HG02870 (cell line): ENCODE measurements around the gene ITGA2.

ENCODE experiments used
- ATAC-seq: cut with Tn5 transposase; IDR thresholded peaks from one replicate; pipeline ENCODE4 v1.9.1; 2021; ENCODE audit warnings: mild to moderate bottlenecking, moderate library complexity; ENCODE audit not compliant: unreplicated experiment

The ITGA2 gene

DNA sequence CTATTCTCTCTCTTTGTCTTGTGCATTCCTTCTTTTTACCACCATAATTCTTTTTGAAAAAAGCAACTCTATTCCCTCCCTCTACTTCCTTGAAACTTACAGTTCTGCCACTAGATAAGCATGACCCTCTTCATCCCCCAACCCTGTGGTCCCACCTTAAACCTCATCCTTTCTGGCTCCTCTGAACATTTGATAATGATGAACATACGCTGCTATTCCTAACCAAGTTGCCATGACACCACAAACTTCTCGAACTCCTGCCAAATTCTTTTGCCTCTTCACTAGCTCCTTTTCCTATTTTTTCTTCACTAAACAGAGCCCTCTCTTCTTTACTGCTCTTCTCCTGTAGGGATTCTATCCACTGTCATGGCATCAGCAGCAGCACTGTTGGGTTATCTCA, 63.3 kb downstream of the ITGA2 start:
- no peak for ATAC-seq

DNA sequence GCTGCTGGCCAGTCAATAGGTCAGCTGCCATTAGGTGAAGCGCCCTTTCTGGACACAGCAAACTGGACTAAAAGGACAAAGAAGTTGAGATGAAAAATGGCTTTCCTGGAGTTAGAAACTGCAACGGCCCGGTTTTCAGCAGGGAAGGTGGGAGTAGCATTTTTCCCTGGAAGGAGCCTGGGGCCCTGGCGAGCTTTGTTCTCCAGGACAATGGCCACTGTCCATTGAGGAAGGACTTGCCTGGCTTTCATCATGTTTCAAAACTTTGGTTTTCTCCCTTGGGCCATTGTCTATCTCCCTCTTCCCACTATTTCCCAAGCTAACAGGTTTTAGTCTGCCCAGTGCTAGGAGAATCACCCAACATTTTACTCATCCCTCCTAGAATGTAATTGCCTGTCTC, 64.2 kb downstream of the ITGA2 start:
- no peak for ATAC-seq

DNA sequence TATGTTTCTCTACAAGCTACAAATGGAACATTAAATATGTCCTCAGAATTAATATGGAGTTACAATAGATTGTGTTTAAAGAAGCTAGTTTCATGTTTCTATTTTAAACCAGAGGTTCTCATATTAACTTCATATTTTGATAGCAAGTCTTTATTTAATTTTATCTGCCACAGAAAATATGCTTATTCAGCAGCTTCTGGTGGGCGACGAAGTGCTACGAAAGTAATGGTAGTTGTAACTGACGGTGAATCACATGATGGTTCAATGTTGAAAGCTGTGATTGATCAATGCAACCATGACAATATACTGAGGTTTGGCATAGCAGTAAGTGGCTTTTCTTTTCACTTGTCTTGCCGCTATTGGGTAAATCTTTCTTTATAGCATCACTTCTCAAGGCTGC, 66.2 kb downstream of the ITGA2 start:
- ATAC-seq: no peak

DNA sequence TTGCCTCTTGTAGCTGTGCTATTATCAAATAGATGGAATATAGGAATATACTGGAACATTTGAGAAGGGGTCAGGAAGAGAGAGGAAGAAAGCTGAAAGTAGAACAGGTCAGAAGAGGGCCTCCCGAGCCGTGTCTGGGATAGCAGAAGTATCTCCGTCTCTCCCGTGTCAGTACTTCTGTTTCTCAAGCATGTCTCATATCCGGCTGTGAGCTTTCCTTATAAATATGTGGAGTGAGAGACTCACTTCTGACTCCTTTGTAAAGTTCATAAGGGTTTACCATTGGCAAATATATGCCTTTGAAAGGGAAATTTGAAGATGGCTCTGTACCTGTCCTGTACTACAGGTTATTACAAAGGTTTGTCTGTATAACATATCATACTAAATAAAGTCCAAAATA, 70.1 kb downstream of the ITGA2 start:
- ATAC-seq: no peak

DNA sequence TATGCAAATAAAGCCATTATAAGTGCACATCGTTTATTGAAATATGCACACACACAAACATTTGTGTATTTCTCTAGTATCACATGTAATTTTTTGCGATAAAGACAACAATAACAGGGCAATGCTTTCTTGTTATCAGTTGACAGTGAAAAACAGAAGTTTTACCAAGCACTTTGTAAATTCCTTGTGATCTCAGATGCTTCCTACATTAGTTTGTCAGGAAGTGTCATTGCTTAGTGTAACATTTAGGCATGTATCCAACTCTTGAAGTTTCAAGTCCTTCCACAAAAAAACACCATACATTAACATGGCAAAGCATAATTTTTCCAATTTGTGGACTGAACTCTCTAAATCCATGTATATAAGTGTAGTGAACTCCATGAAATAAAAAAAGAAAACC, 74.0 kb downstream of the ITGA2 start:
- ATAC-seq: no peak

DNA sequence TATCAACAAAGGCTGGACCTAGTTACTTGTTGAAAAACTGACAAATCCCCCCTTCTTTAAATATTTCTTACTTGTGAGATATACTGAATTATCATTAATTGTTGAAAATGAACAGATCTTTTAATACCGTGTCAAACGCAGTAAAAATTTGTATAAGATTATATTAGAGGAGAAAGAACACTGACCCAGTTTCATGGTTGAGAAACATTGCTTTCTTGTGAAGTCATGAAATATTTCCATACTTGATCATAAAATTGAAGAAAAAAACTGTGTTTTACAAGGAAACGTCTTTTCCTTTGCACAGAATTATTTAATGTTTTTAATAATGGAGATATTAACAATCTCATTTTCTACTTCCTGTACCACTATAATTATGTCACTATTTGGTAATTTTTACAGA, 74.6 kb downstream of the ITGA2 start:
- no peak for ATAC-seq

DNA sequence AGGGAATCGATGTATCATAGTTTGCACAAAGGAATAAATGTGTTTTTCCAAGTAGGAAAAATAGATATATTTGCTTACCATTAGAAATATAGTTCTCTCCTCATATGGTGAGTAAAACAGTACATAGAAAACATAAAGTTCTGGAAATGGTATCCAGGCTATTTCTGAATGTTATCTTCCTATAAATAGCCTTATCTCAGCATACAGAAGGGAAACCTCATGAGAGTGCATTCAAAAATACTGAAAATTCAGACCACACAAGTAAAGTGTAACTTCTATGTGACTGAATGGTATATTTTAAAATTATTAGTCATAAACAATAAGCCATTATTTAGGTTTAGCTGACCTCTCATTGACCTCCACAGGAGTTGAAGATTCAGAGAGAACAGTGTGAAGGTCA, 76.9 kb downstream of the ITGA2 start:
- ATAC-seq: no peak

DNA sequence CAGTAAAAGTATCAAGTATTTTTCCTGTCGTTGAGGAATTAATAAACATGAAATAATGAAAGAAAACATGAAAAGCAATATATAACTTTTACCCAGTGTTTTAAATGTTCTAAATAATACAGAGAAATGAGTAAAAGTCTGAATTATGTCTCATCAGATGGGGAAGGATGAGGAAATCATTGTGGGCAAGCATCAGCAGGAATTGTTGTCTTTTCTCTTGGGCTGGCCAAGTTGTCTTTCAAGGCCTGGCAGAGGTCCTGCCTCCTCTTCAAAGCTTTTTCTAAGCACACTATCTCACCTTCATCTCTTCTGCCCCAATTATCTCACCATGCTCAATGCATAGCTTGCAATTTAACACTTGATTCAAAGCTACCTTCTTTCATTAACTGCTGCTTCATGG, 78.5 kb downstream of the ITGA2 start:
- no peak for ATAC-seq

DNA sequence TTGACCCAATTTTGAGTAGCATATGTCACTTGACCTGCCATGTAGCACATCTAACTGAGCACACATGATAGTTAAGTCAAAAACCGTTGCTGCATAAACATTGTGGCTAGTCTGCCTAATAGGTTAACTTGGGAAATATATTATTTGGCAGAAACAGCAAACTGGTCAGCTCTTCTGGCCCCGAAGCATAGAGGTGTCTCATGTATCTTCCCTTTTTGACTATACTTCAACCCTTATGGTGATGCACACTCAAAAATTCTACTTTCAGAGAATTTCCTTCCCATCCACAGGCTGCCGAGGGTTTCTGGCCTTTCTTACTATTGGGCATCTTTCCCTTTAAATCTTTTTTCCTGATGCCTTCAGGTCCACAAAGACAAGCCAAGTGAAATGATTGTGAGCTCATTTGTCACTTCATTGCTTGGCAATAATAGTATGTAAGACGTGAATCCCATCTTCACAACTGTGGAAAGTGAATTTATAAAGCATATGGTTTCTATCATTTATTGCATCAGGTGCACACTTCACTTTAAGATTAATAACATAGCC, 79.2 kb downstream of the ITGA2 start:
- ATAC-seq: no peak

DNA sequence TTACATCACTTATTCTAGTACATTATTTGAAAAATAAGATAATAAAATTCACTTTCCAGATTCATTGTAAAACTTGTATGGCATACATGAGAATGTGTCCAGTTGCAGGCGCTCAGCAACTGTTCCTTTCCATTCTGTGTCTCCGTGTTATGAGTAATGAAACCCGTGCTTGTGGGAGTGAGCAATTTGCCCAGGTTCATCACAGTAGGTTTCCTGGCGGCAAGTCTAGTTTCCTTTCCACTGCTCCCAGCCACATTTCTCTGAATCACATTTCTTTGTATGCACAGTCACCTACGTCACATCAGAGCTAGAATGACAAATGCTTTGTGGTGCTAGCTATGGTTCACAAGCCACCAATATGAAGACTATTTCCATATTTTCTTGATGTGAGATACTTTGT, 80.5 kb downstream of the ITGA2 start:
- no peak for ATAC-seq

DNA sequence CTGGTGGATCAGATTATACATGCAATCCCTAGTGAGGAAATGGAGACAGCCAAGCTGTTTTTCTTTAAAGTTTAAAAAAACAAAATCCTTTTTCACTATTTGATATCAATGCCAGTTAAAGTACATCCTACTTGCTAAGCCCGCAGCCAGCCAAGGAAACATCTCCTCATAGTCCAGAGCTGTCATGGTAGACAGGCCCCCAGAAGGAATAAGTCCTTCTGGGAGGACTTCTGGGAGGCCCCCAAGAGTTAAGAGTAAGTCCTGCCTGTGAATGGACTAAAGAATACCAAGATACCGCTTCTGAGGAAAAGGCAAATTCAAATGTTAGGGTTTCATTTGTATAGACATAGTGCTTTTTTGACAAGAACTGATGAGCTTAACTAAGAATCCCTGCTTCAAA, 82.1 kb downstream of the ITGA2 start:
- ATAC-seq: no peak

DNA sequence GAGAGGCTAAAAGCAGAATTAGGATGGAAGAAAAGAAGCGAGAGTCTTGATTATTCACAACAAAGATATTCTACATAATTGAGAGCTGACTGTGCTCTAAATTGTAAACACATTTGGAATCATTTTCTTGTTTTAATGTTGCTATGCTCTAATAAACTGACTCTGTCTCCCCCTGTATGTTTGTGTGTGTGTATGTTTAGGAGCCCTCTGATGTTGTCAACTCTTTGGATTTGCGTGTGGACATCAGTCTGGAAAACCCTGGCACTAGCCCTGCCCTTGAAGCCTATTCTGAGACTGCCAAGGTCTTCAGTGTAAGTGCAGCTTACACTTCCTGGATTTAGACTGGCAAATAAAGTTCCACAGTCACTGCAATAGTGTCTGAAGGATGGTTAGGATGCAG, 82.6 kb downstream of the ITGA2 start:
- ATAC-seq: no peak

DNA sequence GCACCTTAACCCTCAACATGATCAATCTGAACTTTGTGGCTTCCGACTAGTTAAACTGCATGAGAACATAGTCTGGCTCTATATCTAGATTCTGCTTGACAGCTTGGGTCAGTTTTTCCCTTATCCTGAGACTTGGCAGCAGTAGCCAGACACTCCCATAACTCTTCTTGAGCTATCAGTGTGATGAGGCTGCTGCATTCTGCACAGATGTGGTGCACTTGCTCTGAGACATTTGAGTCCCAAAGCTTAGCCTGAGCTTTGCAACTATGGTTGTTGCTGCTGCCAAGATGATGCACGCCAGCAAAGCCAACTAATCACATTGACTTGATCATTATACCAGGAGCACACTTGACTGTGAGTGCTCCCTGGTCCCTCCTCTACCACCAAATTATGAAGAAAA, 84.2 kb downstream of the ITGA2 start:
- ATAC-seq: no peak

DNA sequence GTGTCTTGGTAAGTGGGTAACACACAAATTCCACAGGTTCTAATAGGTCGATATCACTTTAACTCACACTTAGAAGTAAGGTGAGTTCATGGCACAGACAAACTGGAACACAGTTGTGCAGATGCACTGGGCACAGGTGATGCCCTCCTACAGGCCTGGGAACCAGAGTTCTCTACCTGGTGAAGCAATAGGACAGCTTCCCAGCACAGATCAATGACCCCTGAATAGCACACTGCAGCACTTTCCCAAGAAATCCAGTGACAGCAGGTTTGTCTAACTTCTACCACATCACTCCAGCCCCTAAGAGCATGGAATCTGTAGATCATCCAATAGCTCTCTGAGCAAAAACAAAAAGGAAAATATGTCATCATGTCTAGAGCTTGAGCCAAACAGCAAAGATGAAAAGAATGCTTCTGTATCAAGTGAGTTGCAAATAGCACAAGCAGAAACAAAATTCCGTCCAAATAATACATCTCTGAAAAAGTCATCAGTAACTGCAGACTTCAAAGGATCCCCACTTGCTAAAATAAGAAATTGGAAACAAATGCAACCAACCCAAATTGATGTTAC, 86.9 kb downstream of the ITGA2 start:
- ATAC-seq: no peak

DNA sequence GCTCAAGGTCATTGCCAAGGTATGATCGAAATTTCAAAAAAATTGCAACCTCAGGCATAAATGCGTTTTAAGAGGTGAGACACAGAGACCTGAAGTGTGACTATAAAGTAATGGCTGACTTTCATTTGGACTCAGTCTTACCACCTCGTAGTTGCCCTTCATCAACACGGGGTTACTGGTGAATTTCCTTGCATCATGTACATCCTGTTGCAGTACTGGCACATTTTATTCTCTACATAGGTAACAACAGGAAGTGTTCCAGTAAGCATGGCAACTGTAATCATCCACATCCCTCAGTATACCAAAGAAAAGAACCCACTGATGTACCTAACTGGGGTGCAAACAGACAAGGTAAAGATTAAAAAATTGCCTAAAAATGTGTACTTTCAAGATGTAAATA, 91.1 kb downstream of the ITGA2 start:
- no peak for ATAC-seq

DNA sequence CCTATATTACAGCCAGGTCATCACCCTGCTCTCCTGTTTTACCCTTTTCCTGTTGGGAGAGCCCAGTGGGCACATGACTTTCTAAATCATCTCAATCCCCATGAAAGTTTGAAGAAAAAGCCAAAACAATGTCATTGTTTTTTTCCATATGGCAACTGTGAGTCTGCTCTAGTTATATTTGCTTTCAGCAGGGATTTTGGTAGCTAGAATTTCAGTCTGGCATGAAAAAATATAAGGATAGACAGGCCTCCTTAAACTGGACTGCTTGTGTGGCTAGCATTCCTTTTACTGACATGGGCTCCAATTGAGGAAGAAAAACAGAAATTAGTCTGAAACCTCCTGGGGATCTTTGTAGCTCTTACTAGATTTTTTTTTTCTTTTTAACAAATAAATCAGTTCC, 94.8 kb downstream of the ITGA2 start:
- no peak for ATAC-seq

DNA sequence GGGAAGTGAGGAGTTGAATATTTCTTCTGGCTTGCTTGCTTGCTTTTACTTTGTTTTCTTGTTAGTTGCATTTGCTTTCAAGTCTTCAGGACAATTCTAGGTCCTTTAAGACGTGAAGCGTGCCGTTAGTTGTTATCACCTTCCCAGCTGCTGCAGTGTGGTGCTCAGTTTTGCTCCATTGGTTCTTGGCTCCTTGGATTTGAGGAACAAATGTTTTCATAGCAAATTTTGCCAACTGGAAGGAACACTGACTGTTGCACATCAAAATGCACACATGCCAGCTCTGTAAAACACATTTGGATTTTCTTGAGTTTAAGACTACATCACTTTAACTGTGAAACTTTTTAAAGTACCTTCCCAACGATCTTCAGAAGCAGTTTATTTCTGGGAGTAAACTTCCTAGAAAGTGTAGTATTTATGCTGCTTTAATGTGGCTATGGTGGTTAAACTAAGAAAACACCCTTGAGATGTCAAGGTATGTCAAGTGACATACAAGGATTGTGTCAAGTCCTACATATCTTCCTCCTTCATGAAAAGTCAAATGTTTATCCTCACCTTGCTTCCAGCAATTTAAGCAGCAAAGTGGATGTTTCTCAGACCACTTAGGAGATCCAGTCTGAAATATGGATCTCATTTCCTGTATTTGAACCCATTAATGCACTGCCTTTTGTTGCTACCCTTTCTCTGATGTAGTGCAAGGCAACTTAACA, 95.5 kb downstream of the ITGA2 start:
- ATAC-seq: no peak

DNA sequence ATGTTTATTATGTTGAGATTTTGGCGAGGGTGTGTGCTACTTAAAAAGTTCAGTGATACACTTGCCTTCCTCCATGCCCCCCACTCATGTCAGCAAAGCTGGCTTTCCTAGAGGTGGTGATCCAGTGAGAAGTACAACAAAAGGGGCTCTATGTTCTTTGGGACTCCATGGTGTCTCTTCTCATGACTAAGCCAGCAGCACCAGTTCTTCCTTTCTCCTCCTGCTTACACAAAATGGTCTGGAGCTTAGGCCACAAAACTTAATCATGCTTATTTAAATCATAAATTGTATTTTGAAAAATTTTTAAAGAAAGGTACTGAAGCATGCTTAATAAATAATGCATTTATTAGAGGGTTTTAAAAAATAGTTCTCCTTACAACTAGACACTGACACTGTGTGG, 98.0 kb downstream of the ITGA2 start:
- ATAC-seq: no peak

DNA sequence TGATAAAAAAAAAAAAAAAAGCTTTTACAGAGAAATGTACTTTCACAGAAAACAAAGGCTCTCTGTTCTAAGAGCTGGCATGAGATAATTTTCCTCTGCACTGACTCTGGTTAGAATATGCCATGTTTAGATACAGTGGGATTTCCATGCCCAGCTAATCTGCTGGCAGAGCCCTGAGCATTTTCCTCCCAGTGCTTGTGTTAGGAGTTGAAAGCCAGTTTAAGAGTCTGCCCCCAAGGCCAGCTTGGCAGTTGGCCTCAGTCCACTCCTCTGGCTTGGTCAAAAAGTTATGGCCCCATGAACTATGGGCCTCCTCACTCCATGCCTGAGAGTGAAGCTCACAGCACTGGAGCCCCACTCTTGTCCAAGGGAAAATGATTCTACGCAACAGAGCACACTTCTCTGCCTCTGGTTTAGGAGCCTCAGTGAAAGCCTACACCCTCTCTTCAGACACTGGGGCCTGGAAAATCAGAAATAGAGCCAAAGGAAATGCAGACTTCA, 98.5 kb downstream of the ITGA2 start:
- ATAC-seq: no peak

DNA sequence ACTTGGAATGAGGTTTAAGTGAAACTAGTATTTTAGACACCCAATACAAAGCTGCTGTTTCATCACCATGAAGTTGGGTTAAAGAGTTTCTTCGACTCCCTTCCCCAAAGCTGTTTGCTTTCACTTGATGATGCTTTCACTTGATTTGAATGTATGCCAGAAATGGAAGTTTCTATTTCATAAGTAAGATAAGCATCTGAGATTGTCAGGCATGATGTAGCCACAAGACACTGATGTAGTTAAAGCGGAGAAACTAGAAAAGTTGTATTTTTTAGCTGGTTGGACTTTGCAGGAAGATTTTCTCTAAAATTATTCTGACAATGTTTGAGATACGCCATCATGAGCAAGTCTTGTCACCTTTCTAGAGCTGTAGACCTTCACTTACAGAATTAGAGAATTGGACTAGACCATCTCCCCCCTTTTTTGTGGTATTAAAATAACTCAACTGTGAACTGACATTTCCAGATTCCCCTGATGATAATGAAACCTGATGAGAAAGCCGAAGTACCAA, 100.4 kb downstream of the ITGA2 start:
- peak; percentile 92 for ATAC-seq

DNA sequence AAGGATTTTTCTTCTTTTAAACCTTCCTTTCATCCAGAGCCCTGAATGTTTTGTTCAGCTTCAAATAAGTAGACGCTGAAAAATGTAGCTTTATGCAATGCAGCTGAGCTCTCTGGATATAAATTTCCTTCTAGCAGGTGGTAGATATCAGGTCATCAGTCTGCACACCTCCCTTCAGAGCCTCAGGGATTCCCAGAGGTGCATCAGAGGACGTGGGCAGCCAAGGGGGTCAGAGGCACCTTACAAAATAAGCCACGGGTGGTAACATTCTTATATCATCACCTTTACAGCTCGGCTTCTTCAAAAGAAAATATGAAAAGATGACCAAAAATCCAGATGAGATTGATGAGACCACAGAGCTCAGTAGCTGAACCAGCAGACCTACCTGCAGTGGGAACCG, 101.1 kb downstream of the ITGA2 start:
- ATAC-seq: no peak

DNA sequence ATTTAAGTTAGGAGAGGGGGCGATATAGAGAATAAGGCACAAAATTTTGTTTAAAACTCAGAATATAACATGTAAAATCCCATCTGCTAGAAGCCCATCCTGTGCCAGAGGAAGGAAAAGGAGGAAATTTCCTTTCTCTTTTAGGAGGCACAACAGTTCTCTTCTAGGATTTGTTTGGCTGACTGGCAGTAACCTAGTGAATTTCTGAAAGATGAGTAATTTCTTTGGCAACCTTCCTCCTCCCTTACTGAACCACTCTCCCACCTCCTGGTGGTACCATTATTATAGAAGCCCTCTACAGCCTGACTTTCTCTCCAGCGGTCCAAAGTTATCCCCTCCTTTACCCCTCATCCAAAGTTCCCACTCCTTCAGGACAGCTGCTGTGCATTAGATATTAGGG, 102.1 kb downstream of the ITGA2 start:
- no peak for ATAC-seq
